Keratinocyte (primary cell): ENCODE measurements around the gene ALG12. TPM values are rescaled to one million over a fixed set of nuclear protein-coding genes. Genes with fewer than 3 reads are reported as not detected.
A peak's percentile ranks its signal among the peaks of the same experiment; 100 is the strongest.

ENCODE experiments used
- DNase-seq: peaks from one replicate; pipeline ENCODE4 v3.0.0-alpha.2; 2011; ENCODE audit warnings: low read depth, missing footprints, low spot score
- FAIRE-seq: peaks from 2 replicates; lab custom pipeline; 2011; peaks lifted over from hg19 to GRCh38; lab: Jason Lieb, UNC
- H2AFZ ChIP-seq: 2 replicates; pipeline ENCODE4 v1.6.0; 2012; ENCODE audit warnings: low read length, control low read depth, inconsistent platforms; ENCODE audit not compliant: control insufficient read depth
- H3K27ac ChIP-seq: 2 replicates; pipeline ENCODE4 v1.5.1; 2011; ENCODE audit warnings: low read length; ENCODE audit not compliant: control insufficient read depth, insufficient read depth
- H3K27me3 ChIP-seq: 3 replicates; pipeline ENCODE4 v1.6.0; 2011; ENCODE audit warnings: low read length; ENCODE audit not compliant: control insufficient read depth, insufficient read depth; ENCODE audit errors: extremely low read depth
- H3K36me3 ChIP-seq, 2 experiments: 2 replicates in 1 of 2; 3 replicates in 1 of 2; pipeline ENCODE4 v1.5.1; 2011; ENCODE audit warnings: low read length in 2 of 2, mild to moderate bottlenecking in 1 of 2; ENCODE audit not compliant: control insufficient read depth in 2 of 2, insufficient read depth in 2 of 2; ENCODE audit errors: extremely low read depth in 1 of 2
- H3K4me1 ChIP-seq: 3 replicates; pipeline ENCODE4 v1.5.1; 2011; ENCODE audit warnings: low read length; ENCODE audit not compliant: control insufficient read depth, insufficient read depth; ENCODE audit errors: extremely low read depth
- H3K4me2 ChIP-seq: 3 replicates; pipeline ENCODE4 v1.6.0; 2011; ENCODE audit warnings: low read depth, low read length; ENCODE audit not compliant: control insufficient read depth, insufficient read depth; ENCODE audit errors: extremely low read depth
- H3K4me3 ChIP-seq, 3 experiments: fragments of 200-600 bp in 1 of 3; sonication (generic) in 1 of 3; 2 replicates in 2 of 3; 3 replicates in 1 of 3; pipeline ENCODE4 v1.5.1; 2011 to 2016; ENCODE audit warnings: low read length in 3 of 3, mild to moderate bottlenecking in 3 of 3, control low read depth in 2 of 3, inconsistent platforms in 1 of 3, low read depth in 1 of 3, mixed read lengths in 1 of 3, mixed run types in 1 of 3, moderate library complexity in 1 of 3; ENCODE audit not compliant: control insufficient read depth in 2 of 3, insufficient read depth in 2 of 3; ENCODE audit errors: extremely low read depth in 1 of 3
- H3K79me2 ChIP-seq: 2 replicates; pipeline ENCODE4 v1.6.0; 2012; ENCODE audit warnings: low read length; ENCODE audit not compliant: control insufficient read depth, insufficient read depth
- H3K9ac ChIP-seq: 3 replicates; pipeline ENCODE4 v1.6.0; 2011; ENCODE audit warnings: low read length; ENCODE audit not compliant: control insufficient read depth, insufficient read depth; ENCODE audit errors: extremely low read depth
- H3K9me1 ChIP-seq: 3 replicates; pipeline ENCODE4 v1.6.0; 2011; ENCODE audit warnings: low read length; ENCODE audit not compliant: control insufficient read depth, insufficient read depth; ENCODE audit errors: extremely low read depth
- H3K9me3 ChIP-seq: 2 replicates; pipeline ENCODE4 v1.5.1; 2012; ENCODE audit warnings: low read depth, low read length; ENCODE audit not compliant: control insufficient read depth
- H4K20me1 ChIP-seq: 3 replicates; pipeline ENCODE4 v1.6.0; 2011; ENCODE audit warnings: low read length; ENCODE audit not compliant: control insufficient read depth, insufficient read depth; ENCODE audit errors: extremely low read depth
- CTCF ChIP-seq, 3 experiments: IDR thresholded peaks in 1 of 3; conservative IDR thresholded peaks in 1 of 3; optimal IDR thresholded peaks in 1 of 3; 2 replicates in 2 of 3; 3 replicates in 1 of 3; pipeline versions ENCODE3 to v1.5.1; 2011; ENCODE audit warnings: low read length in 3 of 3, mild to moderate bottlenecking in 3 of 3, moderate library complexity in 2 of 3, control low read depth in 1 of 3, inconsistent platforms in 1 of 3; ENCODE audit not compliant: insufficient read depth in 2 of 3; ENCODE audit errors: extremely low read depth in 1 of 3
- EZH2 ChIP-seq: IDR thresholded peaks from one replicate; pipeline ENCODE4 v1.6.1; 2012; ENCODE audit warnings: inconsistent platforms, mild to moderate bottlenecking, low read length, moderate library complexity
- dilution Hi-C: fragments of 300-500 bp; cut with MboI; formaldehyde crosslinking; loops from one replicate; pipeline ENCODE4 v1.7.0; 2020; ENCODE audit warnings: low sequenced_read_pairs; ENCODE audit not compliant: extremely low pct_ligation_motif_present
- polyA plus RNA-seq, 5 experiments: library from polyadenylated mRNA; depleted of rRNA in 3 of 5; stranded (reverse) in 3 of 5; stranded (forward) in 1 of 5; unstranded in 1 of 5; fragments of >200 nt; gene quantifications; 1 replicate in 1 of 5; 2 replicates in 3 of 5; 3 replicates in 1 of 5; pipeline versions ENCODE4 v1.2.1 to v1.2.3, GENCODE V29; 2011 to 2012; ENCODE audit warnings: missing spikeins in 2 of 5, low read depth in 1 of 5, low replicate concordance in 1 of 5

Gene ALG12
- polyA plus RNA-seq, 1 donor (not counting 4 experiments of a cell fraction or from before 2014, with no cell fraction given), result 6.3 TPM

- H2AFZ ChIP-seq, result peak overlapping the region; percentile 26
- no peaks in the 10 kb centered on the region for H3K36me3 ChIP-seq
- no peak overlapping the region for H3K4me3 ChIP-seq
- FAIRE-seq (no peak), DNase-seq (no peak)
- H3K4me1 ChIP-seq, result peaks cover 40% of the 10 kb centered on the region
- no peaks in the 10 kb centered on the region for H3K27me3 ChIP-seq
- H3K9me1 ChIP-seq, result no peaks in the 10 kb centered on the region
- no peaks in the 10 kb centered on the region for H3K79me2 ChIP-seq
- H3K4me2 ChIP-seq, result no peak overlapping the region
- H4K20me1 ChIP-seq, result no peaks in the 10 kb centered on the region
- TF ChIP-seq EZH2 (no peak), CTCF (optimal IDR thresholded peaks at IDR 0.05 in 1 of 3, IDR thresholded peaks at IDR 0.05 in 1 of 3, conservative IDR thresholded peaks at IDR 0.05 in 1 of 3; ENCODE audit: extremely low read depth in 1 of 3, insufficient read depth in 2 of 3, low read length in 3 of 3) (no peak)
- dilution Hi-C loops, result no loop called here
- no peak overlapping the region for H3K27ac ChIP-seq
- peak overlapping the region; percentile 41 for H3K9ac ChIP-seq
- no peaks in the 10 kb centered on the region for H3K9me3 ChIP-seq
Observed at GRCh38 chr22:49948958-49949913, 31.0 kb upstream of the ALG12 start.

- H3K27ac ChIP-seq, result no peak overlapping the region
- peak overlapping the region; percentile 41 for H3K9ac ChIP-seq
- H3K9me1 ChIP-seq, result no peaks in the 10 kb centered on the region
- no peaks in the 10 kb centered on the region for H4K20me1 ChIP-seq
- H3K4me2 ChIP-seq, result no peak overlapping the region
- dilution Hi-C loops, result no loop called here
- no peaks in the 10 kb centered on the region for H3K36me3 ChIP-seq
- H3K27me3 ChIP-seq, result no peaks in the 10 kb centered on the region
- peaks cover 40% of the 10 kb centered on the region for H3K4me1 ChIP-seq
- no peaks in the 10 kb centered on the region for H3K79me2 ChIP-seq
- no peak overlapping the region for H3K4me3 ChIP-seq
- TF ChIP-seq CTCF (optimal IDR thresholded peaks at IDR 0.05 in 1 of 3, IDR thresholded peaks at IDR 0.05 in 1 of 3, conservative IDR thresholded peaks at IDR 0.05 in 1 of 3; ENCODE audit: extremely low read depth in 1 of 3, insufficient read depth in 2 of 3, low read length in 3 of 3) (no peak), EZH2 (no peak)
- DNase-seq (no peak), FAIRE-seq (no peak)
- no peaks in the 10 kb centered on the region for H3K9me3 ChIP-seq
- no peak overlapping the region for H2AFZ ChIP-seq
Observed at GRCh38 chr22:49948116-49948957, 30.1 kb upstream of the ALG12 start.
